SU-DHL-6 (cell line): ENCODE measurements around the gene CFAP70.

Experiments
- EZH2phosphoT487 ChIP-seq: fragments of 200-600 bp; sonication (generic), shearing (Covaris generic); conservative IDR thresholded peaks from 2 replicates; pipeline ENCODE4 v1.6.1; 2018; ENCODE audit warnings: mild to moderate bottlenecking, antibody characterized with exemption, low read length, moderate library complexity, mixed read lengths
- TF ChIP-seq, protein P1 (sequence below): fragments of 200-600 bp; sonication (generic); IDR thresholded peaks from one replicate; pipeline ENCODE4 v1.5.1; 2017; ENCODE audit warnings: antibody characterized with exemption, mild to moderate bottlenecking, low read length, moderate library complexity; ENCODE audit not compliant: insufficient read depth, poor library complexity, severe bottlenecking

DNA sequence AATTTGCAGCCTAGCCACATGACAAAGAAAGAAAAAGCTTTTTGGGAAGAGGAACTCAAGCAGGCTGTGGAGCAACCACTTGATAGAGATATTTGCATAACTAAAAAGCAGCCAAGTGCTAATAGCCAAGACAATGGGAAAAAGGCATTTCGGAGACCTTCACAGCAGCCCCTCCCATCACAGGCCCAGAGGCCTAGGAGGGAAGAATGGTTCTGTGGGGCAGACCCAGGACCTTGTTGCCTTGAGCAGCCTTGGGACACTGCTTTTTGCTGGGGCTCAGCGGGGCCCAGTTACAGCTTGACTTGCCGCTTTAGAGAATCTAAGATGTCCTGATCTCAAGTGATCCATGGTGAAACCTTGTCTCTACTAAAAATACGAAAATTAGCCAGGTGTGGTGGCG lies 152.3 kb downstream of the CFAP70 start:
- TF ChIP-seq, protein P1, sequence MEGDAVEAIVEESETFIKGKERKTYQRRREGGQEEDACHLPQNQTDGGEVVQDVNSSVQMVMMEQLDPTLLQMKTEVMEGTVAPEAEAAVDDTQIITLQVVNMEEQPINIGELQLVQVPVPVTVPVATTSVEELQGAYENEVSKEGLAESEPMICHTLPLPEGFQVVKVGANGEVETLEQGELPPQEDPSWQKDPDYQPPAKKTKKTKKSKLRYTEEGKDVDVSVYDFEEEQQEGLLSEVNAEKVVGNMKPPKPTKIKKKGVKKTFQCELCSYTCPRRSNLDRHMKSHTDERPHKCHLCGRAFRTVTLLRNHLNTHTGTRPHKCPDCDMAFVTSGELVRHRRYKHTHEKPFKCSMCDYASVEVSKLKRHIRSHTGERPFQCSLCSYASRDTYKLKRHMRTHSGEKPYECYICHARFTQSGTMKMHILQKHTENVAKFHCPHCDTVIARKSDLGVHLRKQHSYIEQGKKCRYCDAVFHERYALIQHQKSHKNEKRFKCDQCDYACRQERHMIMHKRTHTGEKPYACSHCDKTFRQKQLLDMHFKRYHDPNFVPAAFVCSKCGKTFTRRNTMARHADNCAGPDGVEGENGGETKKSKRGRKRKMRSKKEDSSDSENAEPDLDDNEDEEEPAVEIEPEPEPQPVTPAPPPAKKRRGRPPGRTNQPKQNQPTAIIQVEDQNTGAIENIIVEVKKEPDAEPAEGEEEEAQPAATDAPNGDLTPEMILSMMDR: no peak
- TF ChIP-seq EZH2phosphoT487: no peak
